ENCODE data around the gene PAK5. TPM values are rescaled to one million over a fixed set of nuclear protein-coding genes. Genes with fewer than 3 reads are reported as not detected.

Gene PAK5
- total and polyA plus RNA-seq, 2 experiments from 2014 or later: 0.57 to 1.1 TPM

- Histone ChIP-seq H3K4me3 (no peak overlapping the region), H3K4me1 (ENCODE audit: insufficient read depth) (no peaks in the 10 kb centered on the region), H4K20me1 (replicated peaks; ENCODE audit: insufficient read depth) (no peaks in the 10 kb centered on the region), H3F3A (replicated peaks; ENCODE audit: low read depth) (no peaks in the 10 kb centered on the region), H3K27me3 (ENCODE audit: insufficient read depth) (no peaks in the 10 kb centered on the region), H3K4me2 (no peak overlapping the region), H2AFZ (no peak overlapping the region), H3K79me2 (replicated peaks; ENCODE audit: insufficient read depth) (no peaks in the 10 kb centered on the region), H3K36me3 (ENCODE audit: insufficient read depth) (no peaks in the 10 kb centered on the region), H3K9me2 (ENCODE audit: insufficient read depth) (no peaks in the 10 kb centered on the region), H3K27ac (ENCODE audit: low read depth) (no peak overlapping the region)
- Mint-ChIP-seq H3K27ac (no peak overlapping the region), H3K4me1 (peaks cover 7% of the 10 kb centered on the region; the same call in 2 of the 3 replicates), H3K4me3 (no peak overlapping the region), H3K36me3 (ENCODE audit: low read depth) (no peaks in the 10 kb centered on the region), H3K27me3 (ENCODE audit: insufficient read depth, low read depth, poor library complexity) (no peaks in the 10 kb centered on the region), H3K9me3 (no peaks in the 10 kb centered on the region)
- ATAC-seq (no peak), DNase-seq (ENCODE audit: low spot score) (no peak)
- TF ChIP-seq ZNF331 (CRISPR knock-in tag; IDR thresholded peaks at IDR 0.05; ENCODE audit: low read depth) (no peak), CREB1 (CRISPR knock-in tag; IDR thresholded peaks at IDR 0.05; ENCODE audit: low read depth) (no peak), EZH2 (IDR thresholded peaks at IDR 0.05; ENCODE audit: low read depth, unreplicated experiment) (no peak), POLR2AphosphoS5 (IDR thresholded peaks at IDR 0.05; ENCODE audit: low read depth) (no peak), JUNB (IDR thresholded peaks at IDR 0.05; ENCODE audit: unreplicated experiment) (no peak), NANOG (IDR thresholded peaks at IDR 0.05; ENCODE audit: borderline replicate concordance) (no peak), EZH2phosphoT487 (IDR thresholded peaks at IDR 0.05; ENCODE audit: unreplicated experiment) (no peak), STAT1 (IDR thresholded peaks at IDR 0.05; ENCODE audit: unreplicated experiment) (no peak), REST (IDR thresholded peaks at IDR 0.05; ENCODE audit: unreplicated experiment) (no peak), CTCF (conservative IDR thresholded peaks at IDR 0.05; ENCODE audit: low read depth in 2 of 2) (no peak), ZNF114 (CRISPR knock-in tag; IDR thresholded peaks at IDR 0.05) (no peak)
- TF ChIP-seq, protein P1, sequence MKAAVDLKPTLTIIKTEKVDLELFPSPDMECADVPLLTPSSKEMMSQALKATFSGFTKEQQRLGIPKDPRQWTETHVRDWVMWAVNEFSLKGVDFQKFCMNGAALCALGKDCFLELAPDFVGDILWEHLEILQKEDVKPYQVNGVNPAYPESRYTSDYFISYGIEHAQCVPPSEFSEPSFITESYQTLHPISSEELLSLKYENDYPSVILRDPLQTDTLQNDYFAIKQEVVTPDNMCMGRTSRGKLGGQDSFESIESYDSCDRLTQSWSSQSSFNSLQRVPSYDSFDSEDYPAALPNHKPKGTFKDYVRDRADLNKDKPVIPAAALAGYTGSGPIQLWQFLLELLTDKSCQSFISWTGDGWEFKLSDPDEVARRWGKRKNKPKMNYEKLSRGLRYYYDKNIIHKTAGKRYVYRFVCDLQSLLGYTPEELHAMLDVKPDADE (IDR thresholded peaks at IDR 0.05): no peak
- TF ChIP-seq, protein P2, sequence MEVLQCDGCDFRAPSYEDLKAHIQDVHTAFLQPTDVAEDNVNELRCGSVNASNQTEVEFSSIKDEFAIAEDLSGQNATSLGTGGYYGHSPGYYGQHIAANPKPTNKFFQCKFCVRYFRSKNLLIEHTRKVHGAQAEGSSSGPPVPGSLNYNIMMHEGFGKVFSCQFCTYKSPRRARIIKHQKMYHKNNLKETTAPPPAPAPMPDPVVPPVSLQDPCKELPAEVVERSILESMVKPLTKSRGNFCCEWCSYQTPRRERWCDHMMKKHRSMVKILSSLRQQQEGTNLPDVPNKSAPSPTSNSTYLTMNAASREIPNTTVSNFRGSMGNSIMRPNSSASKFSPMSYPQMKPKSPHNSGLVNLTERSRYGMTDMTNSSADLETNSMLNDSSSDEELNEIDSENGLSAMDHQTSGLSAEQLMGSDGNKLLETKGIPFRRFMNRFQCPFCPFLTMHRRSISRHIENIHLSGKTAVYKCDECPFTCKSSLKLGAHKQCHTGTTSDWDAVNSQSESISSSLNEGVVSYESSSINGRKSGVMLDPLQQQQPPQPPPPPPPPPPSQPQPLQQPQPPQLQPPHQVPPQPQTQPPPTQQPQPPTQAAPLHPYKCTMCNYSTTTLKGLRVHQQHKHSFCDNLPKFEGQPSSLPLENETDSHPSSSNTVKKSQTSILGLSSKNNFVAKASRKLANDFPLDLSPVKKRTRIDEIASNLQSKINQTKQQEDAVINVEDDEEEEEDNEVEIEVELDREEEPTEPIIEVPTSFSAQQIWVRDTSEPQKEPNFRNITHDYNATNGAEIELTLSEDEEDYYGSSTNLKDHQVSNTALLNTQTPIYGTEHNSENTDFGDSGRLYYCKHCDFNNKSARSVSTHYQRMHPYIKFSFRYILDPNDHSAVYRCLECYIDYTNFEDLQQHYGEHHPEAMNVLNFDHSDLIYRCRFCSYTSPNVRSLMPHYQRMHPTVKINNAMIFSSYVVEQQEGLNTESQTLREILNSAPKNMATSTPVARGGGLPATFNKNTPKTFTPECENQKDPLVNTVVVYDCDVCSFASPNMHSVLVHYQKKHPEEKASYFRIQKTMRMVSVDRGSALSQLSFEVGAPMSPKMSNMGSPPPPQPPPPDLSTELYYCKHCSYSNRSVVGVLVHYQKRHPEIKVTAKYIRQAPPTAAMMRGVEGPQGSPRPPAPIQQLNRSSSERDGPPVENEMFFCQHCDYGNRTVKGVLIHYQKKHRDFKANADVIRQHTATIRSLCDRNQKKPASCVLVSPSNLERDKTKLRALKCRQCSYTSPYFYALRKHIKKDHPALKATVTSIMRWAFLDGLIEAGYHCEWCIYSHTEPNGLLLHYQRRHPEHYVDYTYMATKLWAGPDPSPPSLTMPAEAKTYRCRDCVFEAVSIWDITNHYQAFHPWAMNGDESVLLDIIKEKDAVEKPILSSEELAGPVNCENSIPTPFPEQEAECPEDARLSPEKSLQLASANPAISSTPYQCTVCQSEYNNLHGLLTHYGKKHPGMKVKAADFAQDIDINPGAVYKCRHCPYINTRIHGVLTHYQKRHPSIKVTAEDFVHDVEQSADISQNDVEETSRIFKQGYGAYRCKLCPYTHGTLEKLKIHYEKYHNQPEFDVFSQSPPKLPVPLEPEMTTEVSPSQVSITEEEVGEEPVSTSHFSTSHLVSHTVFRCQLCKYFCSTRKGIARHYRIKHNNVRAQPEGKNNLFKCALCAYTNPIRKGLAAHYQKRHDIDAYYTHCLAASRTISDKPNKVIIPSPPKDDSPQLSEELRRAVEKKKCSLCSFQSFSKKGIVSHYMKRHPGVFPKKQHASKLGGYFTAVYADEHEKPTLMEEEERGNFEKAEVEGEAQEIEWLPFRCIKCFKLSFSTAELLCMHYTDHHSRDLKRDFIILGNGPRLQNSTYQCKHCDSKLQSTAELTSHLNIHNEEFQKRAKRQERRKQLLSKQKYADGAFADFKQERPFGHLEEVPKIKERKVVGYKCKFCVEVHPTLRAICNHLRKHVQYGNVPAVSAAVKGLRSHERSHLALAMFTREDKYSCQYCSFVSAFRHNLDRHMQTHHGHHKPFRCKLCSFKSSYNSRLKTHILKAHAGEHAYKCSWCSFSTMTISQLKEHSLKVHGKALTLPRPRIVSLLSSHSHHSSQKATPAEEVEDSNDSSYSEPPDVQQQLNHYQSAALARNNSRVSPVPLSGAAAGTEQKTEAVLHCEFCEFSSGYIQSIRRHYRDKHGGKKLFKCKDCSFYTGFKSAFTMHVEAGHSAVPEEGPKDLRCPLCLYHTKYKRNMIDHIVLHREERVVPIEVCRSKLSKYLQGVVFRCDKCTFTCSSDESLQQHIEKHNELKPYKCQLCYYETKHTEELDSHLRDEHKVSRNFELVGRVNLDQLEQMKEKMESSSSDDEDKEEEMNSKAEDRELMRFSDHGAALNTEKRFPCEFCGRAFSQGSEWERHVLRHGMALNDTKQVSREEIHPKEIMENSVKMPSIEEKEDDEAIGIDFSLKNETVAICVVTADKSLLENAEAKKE (CRISPR knock-in tag; IDR thresholded peaks at IDR 0.05): no peak
These were observed 250.2 kb downstream of the PAK5 start for GRCh38 chr20:9588706-9589105.
